Islet precursor cell (in vitro differentiated cells): ENCODE data around the gene FARSB.

Experiments
- DNase-seq: peaks from one replicate; pipeline ENCODE4 v3.0.0-alpha.2; 2018

Gene FARSB

DNA sequence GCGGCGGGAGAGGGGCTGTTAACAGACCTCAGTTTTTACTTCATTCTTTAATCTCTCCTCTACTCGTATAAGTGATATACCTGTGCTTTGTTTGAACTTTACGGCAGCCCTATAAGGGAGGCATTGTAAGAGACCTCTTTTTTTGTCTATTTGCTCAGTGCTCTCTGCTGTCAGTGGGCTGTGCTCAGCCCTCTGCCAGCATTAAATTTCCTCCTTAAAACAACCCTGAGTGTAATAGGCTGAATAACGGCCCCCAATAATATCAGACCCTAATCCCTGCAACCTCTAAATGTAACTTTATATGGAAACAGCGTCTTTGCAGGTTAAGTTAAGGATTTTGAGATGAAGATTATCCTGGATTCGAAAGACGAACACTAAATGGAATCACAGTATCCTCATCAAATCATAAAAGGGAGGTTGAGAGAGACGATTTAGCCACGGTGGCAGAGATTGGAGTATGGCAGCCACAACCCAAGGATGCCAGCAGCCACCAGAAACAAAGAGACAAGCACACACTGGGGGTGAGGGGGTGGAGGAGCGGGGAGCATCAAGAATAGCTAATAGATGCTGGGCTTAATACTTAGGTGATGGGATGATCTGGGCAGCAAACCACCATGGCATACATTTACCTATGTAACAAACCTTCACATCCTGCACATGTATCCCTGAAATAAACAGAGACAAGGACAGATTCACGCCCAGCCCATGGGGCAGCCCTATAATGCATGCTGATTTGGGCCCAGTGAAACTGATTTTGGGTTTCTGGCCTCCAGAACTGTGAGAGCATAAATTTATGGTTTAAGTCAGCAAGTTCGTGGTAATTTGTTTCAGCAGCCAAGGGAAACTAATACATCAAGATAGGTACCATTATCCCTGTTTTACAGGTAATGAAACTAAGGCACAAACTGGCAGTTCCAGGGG is 894 bp upstream of the FARSB start:
- DNase-seq: no peak

DNA sequence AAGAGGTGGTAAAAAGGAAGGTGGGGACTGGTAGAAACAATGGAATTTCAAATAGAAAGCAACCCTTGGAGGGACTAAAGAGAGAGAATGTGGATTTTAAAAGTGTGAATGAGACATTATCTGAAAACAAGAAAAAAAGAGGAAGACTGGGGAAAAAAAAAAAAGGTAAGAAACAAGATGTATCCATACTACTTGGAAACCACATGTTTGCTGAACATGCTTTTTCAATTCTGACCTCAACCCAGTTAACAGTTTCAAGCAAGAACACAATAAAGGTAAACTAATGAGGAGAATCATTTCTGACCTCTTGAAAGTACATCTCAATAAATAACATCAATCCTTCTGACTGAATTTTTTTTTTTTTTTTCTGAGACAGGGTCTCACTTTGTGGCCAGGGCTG is 2.6 kb downstream of the FARSB start:
- DNase-seq: no peak

DNA sequence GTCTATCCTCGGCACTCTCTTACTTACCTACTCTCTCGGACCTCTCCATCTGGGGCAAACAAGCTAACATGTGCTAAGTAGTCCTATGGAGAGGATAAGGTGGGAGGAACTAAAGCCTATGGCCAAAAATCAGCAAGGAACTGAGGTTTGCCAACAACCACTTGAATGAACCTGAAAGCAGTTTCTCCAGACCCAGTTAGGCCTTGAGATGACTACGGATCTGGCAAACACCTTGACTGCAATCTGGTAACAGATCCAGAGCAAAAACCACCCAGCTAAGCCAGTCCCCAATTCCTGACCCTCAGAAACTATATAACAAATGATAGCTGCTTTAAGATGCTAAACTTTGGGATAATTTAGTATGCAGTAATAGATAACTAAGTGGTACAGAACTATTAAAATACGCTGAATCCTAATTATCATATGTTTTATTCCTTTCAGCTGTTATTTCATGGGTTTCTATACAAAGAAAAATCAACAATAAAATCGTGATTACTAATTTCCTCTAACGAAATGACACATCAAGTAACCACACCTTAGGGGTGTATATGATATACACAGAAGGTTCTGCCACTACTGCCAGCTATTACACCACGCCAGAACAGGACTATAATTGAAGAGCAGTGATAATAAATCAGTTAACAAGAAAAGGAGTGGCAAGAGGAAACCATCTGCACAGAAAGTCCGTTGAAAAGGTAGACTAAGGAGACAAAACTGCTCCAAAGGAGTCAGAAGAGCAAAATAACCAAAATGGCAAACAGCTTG is 3.2 kb downstream of the FARSB start:
- DNase-seq: no peak

DNA sequence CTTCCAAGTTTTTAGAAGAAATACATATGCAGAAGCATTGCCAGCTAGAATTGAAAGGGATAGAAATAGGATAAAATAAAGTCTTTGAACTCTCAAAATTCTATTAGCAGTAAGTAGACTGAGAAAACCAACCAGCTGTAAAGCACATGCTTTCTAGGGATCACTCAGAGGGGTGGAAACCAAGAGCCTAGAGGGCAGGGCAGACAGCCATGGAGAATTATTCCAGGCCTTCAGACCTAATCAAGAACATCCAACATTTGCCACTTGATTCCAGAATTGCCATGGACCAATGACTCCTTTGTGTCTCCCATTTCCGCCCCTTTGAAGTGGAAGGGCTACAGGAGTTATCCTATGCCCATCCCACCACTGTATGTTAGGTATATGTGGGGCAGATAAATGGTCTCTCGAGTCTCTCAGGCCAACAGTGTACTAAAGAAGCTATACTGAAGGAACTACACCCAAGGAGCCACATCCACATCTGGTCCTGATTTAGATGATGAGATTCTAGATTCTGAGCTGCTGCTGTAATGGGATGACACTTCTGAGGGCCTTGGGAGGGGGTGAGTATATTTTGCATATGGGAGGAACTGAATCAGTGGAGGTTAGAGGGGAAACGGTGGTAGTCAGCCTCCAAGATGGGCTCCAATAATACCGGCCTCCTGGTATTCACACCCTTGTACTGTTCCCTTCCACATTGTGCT is 4.0 kb downstream of the FARSB start:
- no peak for DNase-seq

DNA sequence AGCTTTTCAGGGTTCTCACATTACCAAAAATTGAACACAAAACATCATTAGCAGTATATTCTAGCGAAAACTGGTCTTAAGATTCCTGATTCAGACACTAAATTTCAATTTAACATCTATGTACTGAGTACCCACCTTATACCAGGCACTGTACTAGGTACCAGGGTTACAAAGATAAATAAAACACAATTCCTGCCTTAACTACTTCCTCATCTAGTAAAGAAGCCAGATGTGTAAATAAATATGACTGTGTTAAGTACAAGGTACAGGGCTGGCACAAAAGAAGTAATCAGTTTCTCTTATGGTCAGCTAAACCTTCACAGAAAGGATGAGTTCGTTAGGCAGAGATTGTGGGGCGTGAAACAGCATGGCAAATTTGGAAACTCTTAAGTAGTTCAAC is 6.1 kb downstream of the FARSB start:
- no peak for DNase-seq

DNA sequence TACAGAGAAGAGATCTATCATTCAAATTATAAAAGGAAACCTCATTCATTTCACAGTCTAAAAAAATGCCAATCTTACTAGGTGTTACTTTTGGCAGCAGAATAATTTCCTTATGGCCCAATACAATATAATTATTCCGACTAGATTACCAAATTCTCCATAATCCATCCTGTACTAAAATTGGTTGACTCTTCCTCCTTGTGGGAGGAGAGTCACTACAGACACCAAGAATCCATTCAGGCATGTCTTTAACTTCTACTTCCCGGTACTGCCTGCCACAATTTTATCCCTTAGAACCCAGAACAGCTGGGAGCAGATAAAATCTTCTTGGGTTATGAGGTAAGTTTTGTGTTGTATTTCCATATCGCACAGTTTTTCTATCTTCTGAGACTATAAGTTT is 9.9 kb downstream of the FARSB start:
- no peak for DNase-seq

DNA sequence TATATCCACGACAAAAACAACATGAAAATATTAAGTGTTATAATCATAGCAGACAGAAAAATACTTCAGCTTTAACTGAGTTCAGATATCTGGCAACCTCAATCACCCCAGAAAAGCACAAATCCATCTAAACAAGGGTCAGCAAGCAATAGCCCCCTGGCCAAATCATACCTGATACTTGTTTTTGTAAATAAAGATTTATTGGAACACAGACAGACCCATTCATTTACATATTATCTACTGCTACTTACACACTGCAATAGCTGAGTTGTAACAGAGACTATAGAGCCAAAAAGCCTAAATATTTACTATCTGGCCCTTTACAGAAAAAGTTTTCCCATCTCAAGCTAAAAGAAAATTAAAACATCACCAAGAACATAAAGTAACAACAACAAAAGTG is 12.8 kb downstream of the FARSB start:
- no peak for DNase-seq

DNA sequence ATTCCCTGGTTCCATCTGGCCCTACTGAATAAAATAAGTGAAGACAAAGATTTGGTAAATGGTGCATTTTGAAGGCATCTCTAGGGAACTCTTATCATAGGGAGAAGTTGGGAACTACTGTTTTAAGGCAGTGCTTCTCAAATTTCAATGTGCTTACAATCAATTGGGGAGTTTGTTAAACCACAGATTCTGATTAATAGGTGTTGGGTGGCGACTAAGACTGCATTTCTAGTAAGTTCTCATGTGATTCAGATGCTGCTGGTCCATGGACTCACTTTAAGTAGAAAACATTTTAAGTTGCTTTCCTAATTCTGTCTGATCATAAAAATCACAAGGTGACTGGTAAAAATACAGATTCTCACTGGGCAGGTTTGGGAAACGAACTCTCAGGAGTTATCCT is 14.6 kb downstream of the FARSB start:
- no peak for DNase-seq

DNA sequence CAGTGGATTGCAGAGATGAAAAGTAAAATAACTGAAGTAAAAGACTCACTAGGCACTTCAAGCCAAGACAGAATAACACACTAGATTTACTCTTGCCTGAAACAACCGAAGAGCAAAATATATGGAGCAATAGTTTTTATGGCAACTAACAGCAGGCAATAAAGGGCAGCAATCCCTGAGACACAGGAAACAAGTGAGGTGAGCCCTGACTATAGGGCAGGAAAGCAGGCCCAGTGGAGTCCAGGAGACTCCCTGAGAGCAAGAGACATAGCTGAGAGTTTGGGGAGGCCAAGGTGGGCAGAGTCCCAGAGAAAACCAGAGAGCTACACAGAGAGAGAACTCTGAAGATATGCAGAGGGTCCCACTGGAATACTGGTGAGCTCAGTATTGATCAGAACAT is 18.8 kb downstream of the FARSB start:
- no peak for DNase-seq

DNA sequence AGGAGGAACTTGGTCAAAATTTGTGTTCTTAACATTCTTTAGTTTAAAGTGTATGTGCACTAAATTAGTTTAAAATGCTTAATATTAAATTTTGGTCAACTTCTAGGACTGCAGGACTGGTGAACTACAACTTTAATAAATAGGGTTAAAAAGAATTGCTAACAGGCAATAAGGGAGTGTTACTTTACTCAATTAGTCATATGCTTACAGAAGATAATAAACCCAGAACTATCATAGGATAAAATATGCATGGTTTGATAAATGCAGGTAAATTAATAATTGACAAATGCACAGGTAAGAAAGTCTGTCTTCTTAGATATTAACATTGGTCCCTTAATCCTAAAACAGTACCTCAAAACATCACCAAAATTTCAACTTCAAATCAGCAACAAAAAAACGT is 20.6 kb downstream of the FARSB start:
- no peak for DNase-seq

DNA sequence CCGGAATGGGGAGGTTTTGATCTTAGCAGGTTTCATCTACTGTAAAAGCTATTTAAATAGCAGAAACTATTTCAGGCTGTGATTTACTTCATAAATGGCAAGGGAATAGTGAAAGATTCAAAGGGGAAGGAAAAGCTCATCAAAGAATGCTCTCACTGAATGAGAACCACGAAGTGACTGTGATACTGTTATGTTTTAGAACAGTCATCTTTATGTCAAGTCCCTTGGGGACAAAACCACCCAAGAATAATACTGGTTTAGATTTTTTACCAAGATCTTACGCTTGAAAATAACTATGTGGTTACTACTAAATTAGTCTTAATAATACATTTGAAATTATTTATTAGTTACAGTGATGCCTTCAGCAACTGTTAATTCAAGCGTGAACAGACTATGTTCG is 28.1 kb downstream of the FARSB start:
- DNase-seq: no peak

DNA sequence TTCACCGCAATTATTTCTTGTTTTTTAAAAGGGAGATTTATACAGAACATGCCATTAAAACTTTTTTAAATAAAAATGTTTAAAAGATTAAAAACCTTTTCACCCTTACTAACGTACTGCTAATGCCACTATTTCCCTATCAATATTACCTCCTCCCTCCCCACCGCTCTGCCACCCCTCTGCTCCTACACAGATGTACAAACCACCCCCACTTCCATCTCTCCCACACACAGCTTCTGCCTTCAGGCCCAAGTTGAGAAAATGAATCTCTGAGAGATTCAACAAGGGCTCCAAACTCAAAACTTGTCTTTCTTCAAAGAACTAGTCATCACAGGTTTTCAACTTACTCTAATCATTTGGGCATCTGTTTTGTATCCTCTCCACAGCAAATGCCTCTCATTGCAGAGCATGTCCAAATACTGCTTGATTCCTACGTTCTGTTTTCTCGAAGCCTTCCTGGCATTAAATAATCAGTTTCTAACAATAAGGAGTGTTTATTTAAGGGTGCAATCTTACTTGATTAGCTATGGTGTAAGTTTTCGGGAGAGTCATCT is 32.1 kb downstream of the FARSB start:
- DNase-seq: no peak

DNA sequence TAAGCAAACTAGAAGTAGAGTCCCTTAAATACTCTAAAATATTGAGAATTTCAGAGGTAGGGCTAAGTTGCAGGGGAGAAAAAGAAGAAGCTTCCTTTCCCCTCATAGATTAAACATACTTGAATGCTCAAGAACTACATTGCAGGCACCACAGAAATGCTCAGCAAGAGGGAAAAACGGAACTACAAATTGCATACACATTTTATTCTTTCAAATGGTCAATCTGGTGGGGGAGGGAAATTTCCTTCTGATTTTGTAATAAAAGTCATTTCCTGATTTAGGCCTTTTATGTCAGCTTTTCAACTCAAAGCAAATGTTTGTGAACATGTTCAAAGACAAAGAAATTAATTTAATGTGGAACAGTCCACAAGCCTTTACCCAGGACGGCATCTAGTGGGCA is 33.0 kb downstream of the FARSB start:
- no peak for DNase-seq

DNA sequence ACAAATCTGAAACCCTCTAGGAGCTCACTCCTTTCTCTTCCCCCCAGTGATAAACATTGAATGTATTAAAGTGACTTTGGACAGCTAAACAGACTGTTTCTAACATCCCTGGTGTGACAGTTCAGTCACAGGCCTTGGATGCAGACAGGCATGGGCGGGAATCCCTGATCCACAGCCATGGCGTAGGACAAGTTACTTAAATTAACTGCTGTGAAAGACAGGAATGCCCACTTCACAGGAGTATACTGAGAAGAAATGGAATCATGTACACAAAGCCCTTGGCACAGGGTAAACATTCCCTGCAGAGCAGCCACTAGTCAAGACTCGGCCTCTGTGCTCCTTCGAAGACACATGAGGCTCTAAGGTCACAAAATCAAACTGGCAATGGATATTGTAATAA is 34.0 kb downstream of the FARSB start:
- no peak for DNase-seq

DNA sequence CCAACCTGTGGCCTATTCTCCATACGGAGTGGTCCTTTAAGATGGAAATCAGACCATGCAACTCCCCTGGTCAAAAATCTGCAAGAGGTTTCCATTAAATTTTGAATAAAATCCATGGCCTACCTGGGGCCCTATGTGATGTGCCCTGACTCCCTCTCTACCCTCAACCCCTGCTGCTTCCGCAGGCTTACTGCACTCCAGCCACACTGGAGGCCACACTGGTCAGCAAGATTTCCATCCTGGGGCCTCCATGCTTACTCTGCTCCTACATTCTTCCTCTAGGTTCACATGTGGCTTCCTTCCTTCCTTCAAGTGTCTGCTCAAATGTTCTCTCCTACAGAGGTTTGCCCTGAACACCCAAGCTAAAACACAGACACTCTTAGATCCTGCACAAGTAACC is 40.6 kb downstream of the FARSB start:
- no peak for DNase-seq

DNA sequence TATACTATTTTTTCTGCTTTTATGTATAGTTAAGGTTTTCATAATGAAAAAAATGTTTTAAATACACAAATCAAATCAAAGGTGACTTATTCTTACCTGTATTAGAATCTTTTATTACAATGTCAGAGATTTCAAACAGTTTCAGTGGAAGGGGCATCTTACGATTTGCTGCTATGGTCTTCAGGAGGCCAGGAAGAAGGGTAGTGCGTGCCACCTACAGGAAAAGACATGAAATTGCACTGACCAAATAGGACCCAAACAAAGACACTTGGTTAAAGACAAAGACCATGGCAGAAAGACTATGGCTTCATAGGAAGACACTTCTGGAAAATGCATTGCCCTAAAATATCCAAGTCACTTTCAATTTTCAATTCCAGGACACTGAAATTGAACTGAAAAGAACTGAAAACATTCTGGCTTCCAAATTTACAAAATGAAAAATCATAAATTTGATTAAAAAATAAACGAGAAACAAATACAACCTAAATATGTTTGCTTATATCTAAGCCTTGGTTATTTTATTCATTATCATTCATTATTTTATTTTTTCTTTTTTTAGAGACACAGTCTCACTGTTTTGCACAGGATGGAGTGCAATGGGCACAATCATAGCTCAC is 42.1 kb downstream of the FARSB start:
- DNase-seq: no peak

DNA sequence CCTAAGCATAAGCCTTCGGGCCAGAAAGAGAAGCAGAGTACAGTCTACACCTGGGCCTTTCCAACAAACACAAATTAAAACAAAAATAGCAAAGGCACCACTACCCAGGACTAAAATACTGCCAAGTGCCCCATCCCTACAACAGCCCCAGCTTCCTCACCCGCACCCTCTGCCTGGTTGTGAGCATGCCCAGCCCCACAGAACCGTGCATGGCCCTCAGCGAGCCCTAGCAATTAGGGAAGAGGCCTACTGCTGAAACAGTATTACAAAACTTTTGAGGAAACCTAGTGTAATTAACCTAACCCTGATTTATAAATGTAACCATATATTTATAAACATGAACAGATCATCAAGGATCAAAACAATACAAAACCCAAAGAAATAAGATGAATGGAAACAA is 44.2 kb downstream of the FARSB start:
- DNase-seq: no peak

DNA sequence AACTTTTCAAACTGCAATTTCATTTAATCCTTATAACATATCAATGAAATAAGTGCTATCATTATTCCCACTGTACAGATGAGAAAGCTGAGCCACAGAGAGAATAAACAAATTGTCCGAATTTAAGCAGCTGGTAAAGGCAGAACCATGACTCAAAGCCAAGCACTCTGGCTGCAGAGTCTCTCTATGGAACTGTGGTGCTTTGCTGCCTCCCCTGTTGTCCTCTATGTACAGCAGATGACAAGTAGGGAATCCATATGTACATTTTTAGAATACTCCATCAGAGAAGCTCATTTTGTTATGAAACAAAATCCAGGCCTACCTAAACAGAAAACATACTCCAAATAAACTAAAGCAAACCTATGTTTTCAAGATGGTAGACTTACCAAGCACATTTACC is 45.1 kb downstream of the FARSB start:
- DNase-seq: no peak

DNA sequence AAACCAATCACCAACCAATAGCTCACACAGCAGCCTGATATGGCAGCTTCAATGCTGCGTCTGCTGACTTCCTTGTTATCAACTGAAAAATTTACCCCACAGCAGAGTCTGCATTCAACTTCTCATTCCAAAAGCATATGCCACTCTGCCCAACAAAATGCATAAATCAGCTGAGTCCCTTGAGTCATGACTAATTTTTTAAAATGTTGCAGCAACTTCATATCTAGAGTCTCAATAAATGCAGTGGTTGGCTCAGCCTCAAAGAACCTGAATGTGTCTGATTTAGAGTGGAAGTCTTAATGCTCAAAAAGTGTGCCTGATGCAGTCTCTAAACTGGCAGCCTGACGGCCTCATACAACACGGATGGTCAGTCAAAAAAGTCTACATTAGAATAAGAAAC is 46.5 kb downstream of the FARSB start:
- DNase-seq: no peak

DNA sequence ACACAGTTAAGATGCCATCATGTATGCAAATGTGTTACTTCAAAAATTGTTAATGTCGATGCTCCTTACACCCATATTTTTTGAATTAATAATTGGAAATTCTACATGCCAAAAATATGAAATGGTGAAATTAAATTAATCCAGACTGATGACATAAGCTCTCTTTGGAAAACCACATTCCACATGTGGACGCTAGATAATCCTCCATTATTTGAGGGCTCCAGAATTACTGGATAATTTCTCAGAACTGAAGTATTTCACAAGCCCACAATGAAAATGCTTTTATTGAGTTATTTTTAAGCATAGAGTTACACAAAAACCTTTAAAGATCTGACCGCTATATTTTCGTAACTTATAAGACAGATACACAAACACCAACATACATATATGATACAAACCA is 47.8 kb downstream of the FARSB start:
- DNase-seq: no peak

DNA sequence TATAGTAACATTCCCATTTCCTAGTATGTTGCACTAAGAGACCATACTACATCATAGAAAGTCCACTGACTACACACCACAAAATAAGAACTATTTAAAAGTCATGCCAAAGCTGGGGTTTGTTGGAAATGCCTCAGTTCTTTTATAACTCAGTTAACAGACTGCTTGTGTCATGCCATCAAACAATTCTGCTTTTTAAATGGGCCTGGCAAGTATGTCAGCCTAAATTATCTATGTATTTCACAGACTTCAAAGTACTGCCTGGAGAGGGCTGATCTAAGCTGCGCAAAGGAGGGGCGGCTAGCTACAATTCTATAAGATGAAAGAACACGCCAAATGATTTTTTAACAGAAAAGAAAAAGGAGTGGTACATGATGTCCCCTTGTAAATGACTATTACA is 49.6 kb downstream of the FARSB start:
- DNase-seq: no peak

DNA sequence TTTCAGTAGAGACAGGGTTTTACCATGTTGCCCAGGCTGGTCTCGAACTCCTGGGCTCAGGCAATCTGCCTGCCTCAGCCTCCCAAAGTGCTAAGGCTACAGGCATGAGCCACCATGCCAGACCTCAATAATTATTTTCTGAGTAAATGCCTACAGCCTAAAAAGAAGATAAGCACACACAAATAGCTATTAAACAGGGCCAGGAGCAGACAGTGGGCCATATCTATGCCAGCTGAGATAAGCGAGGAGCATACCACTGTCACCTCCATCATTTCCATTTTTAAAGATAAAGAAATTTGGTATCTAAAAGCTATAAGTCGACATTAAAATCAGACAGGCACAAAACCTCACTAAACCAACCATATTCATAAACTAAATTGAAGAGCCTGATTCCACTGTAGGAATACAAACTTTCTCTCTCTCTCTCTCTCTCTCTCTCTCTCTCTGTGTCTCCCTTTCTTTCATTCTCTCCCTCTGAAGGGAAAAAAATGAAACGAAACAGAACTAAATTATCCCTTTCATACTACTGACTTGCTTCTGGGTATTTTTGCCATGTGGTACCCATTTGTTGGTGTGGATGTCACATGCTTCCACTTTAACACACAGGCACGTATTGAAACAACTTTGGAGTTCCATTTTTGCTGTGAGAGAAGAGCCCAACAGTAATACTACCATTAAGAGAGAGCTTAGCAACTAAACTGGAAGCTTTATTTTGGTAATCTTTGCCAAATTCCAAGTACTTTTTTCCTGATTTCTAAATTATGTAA is 51.0 kb downstream of the FARSB start:
- DNase-seq: no peak
